Activated CD8-positive, alpha-beta T cell treated with anti-CD3 and anti-CD28 coated beads for 36 hours (primary cell): ENCODE data around the gene GPT2. TPM values are rescaled to one million over a fixed set of nuclear protein-coding genes. Genes with fewer than 3 reads are reported as not detected.
"Not testable (repeated sequence)": the region's sequence is repeated elsewhere in the genome, so short reads cannot be mapped to it uniquely, and the experiment has no call there.

Source experiments
- ATAC-seq: fragments of 200-7000 bp; cut with Tn5 transposase; one replicate; pipeline ENCODE4 v1.10.0; 2021; ENCODE audit warnings: mild to moderate bottlenecking, moderate library complexity
- CTCF ChIA-PET: fragments of 350-600 bp; sonication (Branson Sonifier 250); formaldehyde crosslinking; loops from one replicate; lab custom pipeline; 2021; ENCODE audit warnings: antibody characterized with exemption; lab: Charles Lee
- POLR2A ChIA-PET: fragments of 350-600 bp; sonication (Branson Sonifier 250); formaldehyde crosslinking; loops from one replicate; lab custom pipeline; 2021; ENCODE audit warnings: antibody characterized with exemption; lab: Charles Lee
- DNase-seq: peaks from one replicate; pipeline ENCODE4 v3.0.0-alpha.2; 2020
- H3K27ac Mint-ChIP-seq: one replicate; pipeline ENCODE4 v1.8.0; 2021; ENCODE audit warnings: mild to moderate bottlenecking, mixed read lengths
- H3K27me3 Mint-ChIP-seq: one replicate; pipeline ENCODE4 v1.8.0; 2021; ENCODE audit warnings: mixed read lengths
- H3K36me3 Mint-ChIP-seq: one replicate; pipeline ENCODE4 v1.8.0; 2021; ENCODE audit warnings: low read depth, mixed read lengths
- H3K4me1 Mint-ChIP-seq: one replicate; pipeline ENCODE4 v1.8.0; 2021; ENCODE audit warnings: low read depth, mixed read lengths
- H3K4me3 Mint-ChIP-seq: one replicate; pipeline ENCODE4 v1.8.0; 2021; ENCODE audit warnings: mild to moderate bottlenecking, moderate library complexity, mixed read lengths
- H3K9me3 Mint-ChIP-seq: one replicate; pipeline ENCODE4 v1.8.0; 2021; ENCODE audit warnings: mixed read lengths
- intact Hi-C: fragments of 100-400 bp; cut with micrococcal nuclease; formaldehyde crosslinking; loops from one replicate; pipeline ENCODE4 v1.10.0; 2022
- total RNA-seq, 2 experiments: library from RNA; stranded (reverse); gene quantifications; one replicate each; pipeline ENCODE4 v1.2.3, GENCODE V29; 2021
- TF ChIP-seq, protein P1 (sequence below): fragments of 200-600 bp; IDR thresholded peaks from one replicate; pipeline ENCODE4 v1.8.0; 2022; ENCODE audit warnings: antibody characterized with exemption, mild to moderate bottlenecking

The GPT2 gene
- total RNA-seq, 2 experiments from 2014 or later, result 39.3 to 50.6 TPM

DNA sequence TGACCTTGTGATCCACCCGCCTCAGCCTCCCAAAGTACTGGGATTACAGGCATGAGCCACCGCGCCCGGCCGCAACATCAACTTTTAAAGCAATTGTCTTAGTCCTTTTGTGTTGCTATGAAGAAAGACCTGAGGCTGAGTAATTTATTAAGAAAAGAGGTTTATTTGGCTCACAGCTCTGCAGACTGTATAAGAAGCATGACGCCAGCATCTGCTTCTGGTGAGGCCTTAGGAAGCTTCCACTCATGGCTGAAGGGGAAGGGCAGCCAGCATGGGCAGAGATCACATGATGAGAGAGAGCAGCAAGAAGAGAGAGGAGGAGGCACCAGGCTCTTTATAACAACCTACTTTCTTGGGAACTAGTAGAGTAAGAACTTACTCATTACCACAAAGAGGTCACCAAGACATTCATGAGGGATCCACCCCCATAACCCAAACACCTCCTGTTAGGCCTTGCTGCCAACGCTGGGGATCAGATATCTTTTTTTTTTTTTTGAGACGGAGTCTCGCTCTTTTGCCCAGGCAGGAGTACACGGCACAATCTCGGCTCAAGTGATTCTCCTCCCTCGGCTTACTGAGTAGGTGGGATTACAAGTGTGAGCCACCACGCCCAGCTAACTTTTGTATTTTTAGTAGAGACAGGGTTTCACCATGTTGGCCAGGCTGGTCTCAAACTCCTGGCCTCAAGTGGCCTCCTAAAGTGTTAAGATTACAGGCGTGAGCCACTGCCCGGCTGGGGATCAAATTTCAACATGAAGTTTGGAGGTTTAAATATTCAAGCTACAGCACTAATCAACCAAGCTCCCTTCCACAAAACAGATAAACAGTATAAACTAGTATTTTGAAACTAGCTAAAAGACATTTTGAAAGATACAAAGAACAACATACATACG is 21.4 kb upstream of the GPT2 start:
- Mint-ChIP-seq H3K4me1 (peaks cover 15% of the 10 kb centered on the region), H3K27me3 (peaks cover 4% of the 10 kb centered on the region), H3K36me3 (peaks cover 1% of the 10 kb centered on the region), H3K27ac (peak overlapping the region; percentile 27), H3K4me3 (no peak overlapping the region), H3K9me3 (peaks cover 5% of the 10 kb centered on the region)
- DNase-seq (peak; percentile 18), ATAC-seq (peak; percentile 62)
- TF ChIP-seq, protein P1, sequence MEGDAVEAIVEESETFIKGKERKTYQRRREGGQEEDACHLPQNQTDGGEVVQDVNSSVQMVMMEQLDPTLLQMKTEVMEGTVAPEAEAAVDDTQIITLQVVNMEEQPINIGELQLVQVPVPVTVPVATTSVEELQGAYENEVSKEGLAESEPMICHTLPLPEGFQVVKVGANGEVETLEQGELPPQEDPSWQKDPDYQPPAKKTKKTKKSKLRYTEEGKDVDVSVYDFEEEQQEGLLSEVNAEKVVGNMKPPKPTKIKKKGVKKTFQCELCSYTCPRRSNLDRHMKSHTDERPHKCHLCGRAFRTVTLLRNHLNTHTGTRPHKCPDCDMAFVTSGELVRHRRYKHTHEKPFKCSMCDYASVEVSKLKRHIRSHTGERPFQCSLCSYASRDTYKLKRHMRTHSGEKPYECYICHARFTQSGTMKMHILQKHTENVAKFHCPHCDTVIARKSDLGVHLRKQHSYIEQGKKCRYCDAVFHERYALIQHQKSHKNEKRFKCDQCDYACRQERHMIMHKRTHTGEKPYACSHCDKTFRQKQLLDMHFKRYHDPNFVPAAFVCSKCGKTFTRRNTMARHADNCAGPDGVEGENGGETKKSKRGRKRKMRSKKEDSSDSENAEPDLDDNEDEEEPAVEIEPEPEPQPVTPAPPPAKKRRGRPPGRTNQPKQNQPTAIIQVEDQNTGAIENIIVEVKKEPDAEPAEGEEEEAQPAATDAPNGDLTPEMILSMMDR, result no peak
- intact Hi-C loops, result no loop called here
- ChIA-PET POLR2A (no interaction called here), CTCF (interaction anchor here (0.6 to 4.8 kb wide), 5 partner anchors 9 to 189 kb away, joined by 3 to 23 read pairs (median 5); no protein-coding TSS in a partner anchor)

DNA sequence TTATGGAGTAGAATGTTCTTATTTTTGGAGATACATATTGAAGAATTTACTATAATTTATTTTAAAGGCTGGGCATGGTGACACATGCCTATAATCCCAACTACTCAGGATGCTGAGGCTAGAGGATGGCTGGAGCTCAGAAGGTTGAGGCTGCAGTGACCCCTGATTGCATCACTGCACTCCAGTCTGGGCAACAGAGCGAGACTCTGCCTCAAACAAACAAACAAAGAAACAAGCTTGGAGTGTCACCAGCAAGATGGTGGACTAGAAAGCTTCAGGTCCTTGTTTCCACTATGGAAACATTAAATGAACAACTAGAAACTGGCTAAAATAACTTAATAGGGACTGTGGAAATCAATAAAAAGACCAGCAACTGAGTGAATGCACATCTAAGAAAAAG is 17.9 kb upstream of the GPT2 start:
- ATAC-seq (no peak), DNase-seq (no peak)
- Mint-ChIP-seq H3K9me3 (peaks cover 5% of the 10 kb centered on the region), H3K27ac (no peak overlapping the region), H3K27me3 (peaks cover 4% of the 10 kb centered on the region), H3K4me1 (peaks cover 8% of the 10 kb centered on the region), H3K36me3 (peaks cover 1% of the 10 kb centered on the region), H3K4me3 (no peak overlapping the region)
- TF ChIP-seq, protein P1, result no peak
- CTCF ChIA-PET, result interaction anchor here (1.1 to 4.8 kb wide), 3 partner anchors 12 to 64 kb away, joined by 3 to 23 read pairs (median 3); no protein-coding TSS in a partner anchor
- POLR2A ChIA-PET, result no interaction called here
- intact Hi-C loops, result no loop called here

DNA sequence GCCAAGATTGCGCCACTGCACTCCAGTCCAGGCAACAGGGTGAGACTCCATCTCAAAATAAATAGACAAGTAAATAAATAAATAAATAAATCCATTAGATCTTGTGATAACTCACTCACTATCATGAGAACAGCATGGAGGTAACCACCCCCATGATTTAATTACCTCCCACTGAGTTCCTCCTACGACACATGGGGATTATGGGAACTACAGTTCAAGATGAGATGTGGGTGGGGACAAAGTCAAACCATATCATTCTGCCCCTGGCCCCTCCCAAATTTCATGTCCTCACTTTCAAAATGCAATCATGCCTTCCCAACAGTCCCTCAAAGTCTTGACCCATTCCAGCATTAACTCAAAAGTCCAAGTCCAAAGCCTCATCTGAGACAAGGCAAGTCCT is 16.7 kb upstream of the GPT2 start:
- H3K9me3 Mint-ChIP-seq, CTCF ChIA-PET, ATAC-seq, H3K27me3 Mint-ChIP-seq, DNase-seq, H3K4me3 Mint-ChIP-seq, H3K27ac Mint-ChIP-seq, H3K4me1 Mint-ChIP-seq, POLR2A ChIA-PET, intact Hi-C loops, H3K36me3 Mint-ChIP-seq: not testable (repeated sequence)

- H3K36me3 Mint-ChIP-seq, H3K9me3 Mint-ChIP-seq, ATAC-seq, DNase-seq, H3K4me3 Mint-ChIP-seq, POLR2A ChIA-PET, H3K4me1 Mint-ChIP-seq, H3K27me3 Mint-ChIP-seq, H3K27ac Mint-ChIP-seq, intact Hi-C loops: not testable (repeated sequence)
- CTCF ChIA-PET, result interaction anchor here (1.3 kb wide), 1 partner anchor 15 kb away, joined by 4 read pairs; no protein-coding TSS in a partner anchor
Measured at GRCh38 chr16:46868891-46869290, 15.3 kb upstream of the GPT2 start.

DNA sequence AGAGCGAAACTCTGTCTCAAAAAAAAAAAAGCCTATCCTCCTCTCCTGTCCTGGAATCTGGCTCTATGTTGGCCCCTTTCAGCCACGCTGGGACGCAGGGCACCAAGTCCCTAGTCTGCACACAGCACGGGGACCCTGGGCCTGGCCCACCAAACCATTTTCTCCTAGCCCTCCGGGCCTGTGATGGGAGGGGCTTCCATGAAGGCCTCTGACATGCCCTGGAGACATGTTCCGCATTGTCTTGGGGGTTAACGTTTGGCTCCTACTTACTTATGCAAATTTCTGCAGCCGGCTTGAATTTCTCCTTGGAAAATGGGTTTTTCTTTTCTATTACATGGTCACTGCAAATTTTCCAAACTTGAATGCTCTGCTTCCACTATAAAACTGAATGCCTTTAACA is 12.6 kb upstream of the GPT2 start:
- CTCF ChIA-PET, result interaction anchor here (1.3 kb wide), 1 partner anchor 58 kb away, joined by 7 read pairs; no protein-coding TSS in a partner anchor
- H3K27ac Mint-ChIP-seq, result no peak overlapping the region
- no peak for DNase-seq
- ATAC-seq, result no peak
- peaks cover 1% of the 10 kb centered on the region for H3K36me3 Mint-ChIP-seq
- peaks cover 4% of the 10 kb centered on the region for H3K27me3 Mint-ChIP-seq
- intact Hi-C loops, result no loop called here
- no peaks in the 10 kb centered on the region for H3K4me1 Mint-ChIP-seq
- peaks cover 1% of the 10 kb centered on the region for H3K9me3 Mint-ChIP-seq
- POLR2A ChIA-PET, result no interaction called here
- H3K4me3 Mint-ChIP-seq, result no peak overlapping the region
- TF ChIP-seq, protein P1, result no peak

GRCh38 chr16:46873201-46873600 is 11.0 kb upstream of the GPT2 start:
- ATAC-seq (no peak), DNase-seq (no peak)
- intact Hi-C loops, result no loop called here
- no peaks in the 10 kb centered on the region for H3K36me3 Mint-ChIP-seq
- TF ChIP-seq, protein P1, result no peak
- H3K9me3 Mint-ChIP-seq, result no peaks in the 10 kb centered on the region
- POLR2A ChIA-PET, result no interaction called here
- H3K4me3 Mint-ChIP-seq, result no peak overlapping the region
- H3K27me3 Mint-ChIP-seq, result no peaks in the 10 kb centered on the region
- H3K27ac Mint-ChIP-seq, result no peak overlapping the region
- no peaks in the 10 kb centered on the region for H3K4me1 Mint-ChIP-seq
- CTCF ChIA-PET, result no interaction called here
